Measurements from ENCODE around the gene DSPP.
"Not testable (repeated sequence)": the region's sequence is repeated elsewhere in the genome, so short reads cannot be mapped to it uniquely, and the experiment has no call there.

DNA sequence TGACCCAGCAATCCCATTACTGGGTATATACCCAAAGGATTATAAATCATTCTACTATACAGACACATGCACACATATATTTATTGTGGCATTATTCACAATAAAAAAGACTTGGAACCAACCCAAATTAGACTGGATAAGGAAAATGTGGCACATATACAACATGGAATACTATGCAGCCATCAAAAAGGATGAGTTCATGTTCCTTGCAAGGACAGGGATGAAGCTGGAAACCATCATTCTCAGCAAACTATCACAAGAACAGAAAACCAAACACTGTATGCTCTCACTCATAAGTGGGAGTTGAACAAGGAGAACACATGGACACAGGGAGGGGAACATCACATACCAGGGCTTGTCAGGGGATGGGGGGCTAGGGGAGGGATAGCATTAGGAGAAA, 34.0 kb upstream of the DSPP start:
- TF ChIP-seq, protein P1, sequence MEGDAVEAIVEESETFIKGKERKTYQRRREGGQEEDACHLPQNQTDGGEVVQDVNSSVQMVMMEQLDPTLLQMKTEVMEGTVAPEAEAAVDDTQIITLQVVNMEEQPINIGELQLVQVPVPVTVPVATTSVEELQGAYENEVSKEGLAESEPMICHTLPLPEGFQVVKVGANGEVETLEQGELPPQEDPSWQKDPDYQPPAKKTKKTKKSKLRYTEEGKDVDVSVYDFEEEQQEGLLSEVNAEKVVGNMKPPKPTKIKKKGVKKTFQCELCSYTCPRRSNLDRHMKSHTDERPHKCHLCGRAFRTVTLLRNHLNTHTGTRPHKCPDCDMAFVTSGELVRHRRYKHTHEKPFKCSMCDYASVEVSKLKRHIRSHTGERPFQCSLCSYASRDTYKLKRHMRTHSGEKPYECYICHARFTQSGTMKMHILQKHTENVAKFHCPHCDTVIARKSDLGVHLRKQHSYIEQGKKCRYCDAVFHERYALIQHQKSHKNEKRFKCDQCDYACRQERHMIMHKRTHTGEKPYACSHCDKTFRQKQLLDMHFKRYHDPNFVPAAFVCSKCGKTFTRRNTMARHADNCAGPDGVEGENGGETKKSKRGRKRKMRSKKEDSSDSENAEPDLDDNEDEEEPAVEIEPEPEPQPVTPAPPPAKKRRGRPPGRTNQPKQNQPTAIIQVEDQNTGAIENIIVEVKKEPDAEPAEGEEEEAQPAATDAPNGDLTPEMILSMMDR (conservative IDR thresholded peaks at IDR 0.05; ENCODE audit: low read depth, low read length), result not testable (repeated sequence)
- not testable (repeated sequence) for TF ChIP-seq POLR2A (IDR thresholded peaks at IDR 0.05; ENCODE audit: low read depth, low read length); RFX5 (IDR thresholded peaks at IDR 0.05; ENCODE audit: low read depth, low read length); RCOR1 (IDR thresholded peaks at IDR 0.05; ENCODE audit: insufficient replicate concordance, low read length)
- TF ChIP-seq, protein P2, sequence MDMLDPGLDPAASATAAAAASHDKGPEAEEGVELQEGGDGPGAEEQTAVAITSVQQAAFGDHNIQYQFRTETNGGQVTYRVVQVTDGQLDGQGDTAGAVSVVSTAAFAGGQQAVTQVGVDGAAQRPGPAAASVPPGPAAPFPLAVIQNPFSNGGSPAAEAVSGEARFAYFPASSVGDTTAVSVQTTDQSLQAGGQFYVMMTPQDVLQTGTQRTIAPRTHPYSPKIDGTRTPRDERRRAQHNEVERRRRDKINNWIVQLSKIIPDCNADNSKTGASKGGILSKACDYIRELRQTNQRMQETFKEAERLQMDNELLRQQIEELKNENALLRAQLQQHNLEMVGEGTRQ (IDR thresholded peaks at IDR 0.05; ENCODE audit: low read depth, low read length), result not testable (repeated sequence)
